GM18511 (cell line): Measurements from ENCODE around the gene CPHXL.
A peak's percentile ranks its signal among the peaks of the same experiment; 100 is the strongest.

Experiments
- ATAC-seq: cut with Tn5 transposase; IDR thresholded peaks from one replicate; pipeline ENCODE4 v1.9.1; 2021; ENCODE audit warnings: mild to moderate bottlenecking, moderate library complexity; ENCODE audit not compliant: unreplicated experiment

Gene CPHXL

DNA sequence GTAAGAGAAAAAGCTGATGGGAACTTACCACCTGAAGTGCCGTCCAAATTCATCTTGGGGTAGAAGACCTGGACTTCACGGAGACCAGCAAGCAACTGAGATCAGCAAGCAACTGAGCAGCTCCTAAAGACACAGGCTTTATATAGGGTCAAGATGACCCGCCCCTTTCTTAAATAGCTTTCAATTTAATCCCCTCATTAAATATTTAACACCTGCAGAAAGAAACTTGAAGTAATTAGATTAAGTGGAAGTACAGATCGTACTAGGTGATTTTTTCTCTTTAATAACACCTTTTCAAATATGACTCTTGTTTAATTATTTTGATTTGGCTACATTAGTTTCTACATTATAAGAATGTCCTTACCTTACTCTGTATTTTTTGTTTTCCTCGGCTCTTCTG lies at the start of gene CPHXL:
Gene CPHXL, minus strand, starts transcription at position 101 of the 400 bp plus-strand sequence. Its CDS starts 48 bp downstream, at position 53.
- ATAC-seq, result no peak

GRCh38 chr16:75774197-75774596 lies 47.9 kb upstream of the CPHXL start:
- ATAC-seq, result no peak

- ATAC-seq, result no peak
These were observed 43.8 kb upstream of the CPHXL start for GRCh38 chr16:75770051-75770450.

DNA sequence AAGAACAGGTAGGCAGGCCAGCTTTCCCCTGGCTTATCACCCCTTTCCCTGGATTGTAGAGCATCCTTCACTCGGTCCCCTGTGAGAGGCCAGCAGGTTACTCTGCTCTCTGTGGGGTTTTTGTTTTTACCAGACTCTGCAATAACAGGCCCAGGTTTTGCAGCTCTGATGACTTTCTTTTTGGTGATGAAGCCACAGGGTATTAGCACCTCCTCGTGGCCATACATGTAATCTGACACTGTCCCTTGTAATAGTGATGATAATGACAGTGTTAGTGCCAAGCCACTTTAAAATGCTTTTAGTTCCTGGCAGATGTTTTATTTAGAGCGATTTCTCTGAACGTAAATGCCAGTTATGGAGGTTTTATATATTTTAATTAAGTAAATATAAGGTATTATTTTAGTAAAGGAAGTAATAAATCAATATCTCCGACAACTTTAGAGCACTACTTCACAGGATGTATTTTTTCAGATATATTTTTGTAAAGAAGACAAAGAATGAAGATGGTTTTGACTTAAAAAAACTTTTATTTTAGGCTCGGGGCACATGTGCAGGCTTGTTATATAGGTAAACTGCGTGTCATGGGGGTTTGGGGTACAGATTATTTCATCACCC lies 38.0 kb upstream of the CPHXL start:
- peak; percentile 83 for ATAC-seq

GRCh38 chr16:75763204-75763603 lies 36.9 kb upstream of the CPHXL start:
- no peak for ATAC-seq

DNA sequence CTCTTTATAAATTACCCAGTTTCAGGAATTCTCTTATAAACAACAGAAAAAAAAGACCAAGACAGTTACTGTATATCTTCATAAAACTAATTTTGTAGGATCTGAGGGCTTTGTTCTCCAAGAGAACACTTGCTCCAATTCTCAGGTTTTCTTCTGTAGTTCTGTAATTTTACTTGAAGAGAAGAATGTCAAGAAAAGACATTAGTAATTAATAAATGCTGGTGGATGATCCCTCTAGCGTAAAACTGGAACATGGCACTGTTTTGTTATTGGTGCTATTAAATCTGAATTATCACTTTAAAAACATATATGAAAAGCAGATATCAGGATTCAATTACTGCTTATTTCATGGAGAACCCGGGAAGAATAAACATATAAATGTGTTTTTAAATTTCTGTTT lies 36.5 kb upstream of the CPHXL start:
- no peak for ATAC-seq

DNA sequence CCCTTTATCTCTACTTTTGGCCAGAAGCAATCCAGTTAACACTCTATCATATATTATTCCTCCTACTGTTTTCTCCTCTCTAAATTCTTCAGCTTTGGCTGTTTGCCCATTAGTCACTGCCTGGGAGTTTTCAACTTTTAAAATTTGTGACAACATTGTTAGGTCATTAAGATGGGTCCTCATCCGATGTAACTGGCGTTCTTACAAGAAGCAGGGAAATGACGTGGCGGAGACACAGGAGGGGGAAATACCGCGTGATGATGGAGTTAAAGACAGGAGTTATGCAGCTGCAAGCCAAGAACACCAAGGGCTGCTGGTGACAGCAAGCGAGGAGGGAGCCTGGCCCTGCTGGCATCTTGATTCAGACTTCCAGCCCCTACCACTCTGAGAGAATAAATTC lies 34.8 kb upstream of the CPHXL start:
- peak; percentile 24 for ATAC-seq

DNA sequence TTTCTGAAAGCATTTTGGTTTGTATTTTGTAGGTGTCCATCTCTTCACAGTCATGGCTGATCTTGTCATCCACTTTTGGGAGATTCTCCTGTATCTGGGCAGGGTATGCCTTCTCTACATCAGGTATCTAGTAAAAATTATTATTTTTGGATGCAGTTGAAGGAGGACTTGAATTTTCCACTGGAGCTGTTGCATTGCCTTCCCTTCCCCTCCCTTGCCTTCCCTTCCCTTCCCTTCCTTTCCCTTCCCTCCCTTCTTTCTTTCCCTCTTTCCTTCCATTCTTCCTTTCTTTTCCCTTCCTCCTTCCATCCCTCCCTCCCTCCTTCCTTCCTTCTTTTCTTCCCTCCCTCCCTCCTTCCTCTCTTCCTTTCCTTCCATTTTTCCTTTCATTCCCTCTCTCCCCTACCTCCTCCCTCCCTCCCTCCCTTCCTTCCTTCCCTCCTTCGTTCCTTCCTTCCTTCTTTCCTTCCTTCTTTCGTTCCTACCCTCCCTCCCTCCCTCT lies 33.8 kb upstream of the CPHXL start:
- ATAC-seq, result no peak

- ATAC-seq, result peak; percentile 26
These were observed 31.9 kb upstream of the CPHXL start for GRCh38 chr16:75758215-75758614.

GRCh38 chr16:75754141-75754540 lies 27.9 kb upstream of the CPHXL start:
- no peak for ATAC-seq

DNA sequence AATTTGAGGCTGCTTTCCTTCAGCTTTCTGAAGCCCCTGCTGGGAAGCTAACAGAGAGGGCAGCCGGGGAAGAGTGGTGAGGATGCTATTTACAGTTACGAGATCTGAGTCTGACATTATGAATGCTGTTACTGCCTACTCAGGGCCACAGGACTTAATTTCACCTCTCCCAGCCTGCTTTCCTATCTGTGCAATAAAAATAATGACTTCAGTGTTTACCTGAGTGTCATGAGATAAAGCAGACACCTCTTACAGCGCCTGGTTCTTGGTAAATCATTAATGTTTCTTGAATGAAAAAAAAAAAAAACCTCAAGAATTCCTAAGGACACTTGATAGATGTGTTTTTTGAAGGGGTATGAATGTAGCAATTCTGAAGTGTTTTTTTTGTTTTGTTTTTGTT lies 24.2 kb upstream of the CPHXL start:
- ATAC-seq, result no peak

GRCh38 chr16:75746359-75746758 lies 20.1 kb upstream of the CPHXL start:
- no peak for ATAC-seq

DNA sequence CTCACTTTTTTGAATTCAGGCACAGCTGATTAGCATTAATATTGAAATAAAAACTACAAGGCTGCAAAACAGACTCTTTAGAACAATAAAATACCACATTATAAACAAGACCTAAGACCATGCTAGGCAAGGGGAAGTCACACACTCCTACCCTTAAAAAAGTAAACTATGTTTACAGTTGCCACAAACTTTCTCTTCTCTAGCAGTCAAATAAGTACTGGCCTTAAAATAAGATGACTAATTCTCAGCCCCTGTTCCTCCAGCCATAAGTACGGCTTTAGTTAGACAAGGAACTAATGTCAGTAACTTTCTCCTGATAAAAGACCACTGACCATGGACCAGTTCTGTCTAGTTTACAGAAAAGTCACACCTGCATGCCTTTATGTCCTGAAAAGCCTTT lies 19.5 kb upstream of the CPHXL start:
- peak; percentile 66 for ATAC-seq

- ATAC-seq, result no peak
These were observed 19.0 kb upstream of the CPHXL start for GRCh38 chr16:75745242-75745641.

- ATAC-seq, result no peak
These were observed 16.2 kb upstream of the CPHXL start for GRCh38 chr16:75742424-75743047.

GRCh38 chr16:75733305-75734211 lies 7.3 kb upstream of the CPHXL start:
- no peak for ATAC-seq

DNA sequence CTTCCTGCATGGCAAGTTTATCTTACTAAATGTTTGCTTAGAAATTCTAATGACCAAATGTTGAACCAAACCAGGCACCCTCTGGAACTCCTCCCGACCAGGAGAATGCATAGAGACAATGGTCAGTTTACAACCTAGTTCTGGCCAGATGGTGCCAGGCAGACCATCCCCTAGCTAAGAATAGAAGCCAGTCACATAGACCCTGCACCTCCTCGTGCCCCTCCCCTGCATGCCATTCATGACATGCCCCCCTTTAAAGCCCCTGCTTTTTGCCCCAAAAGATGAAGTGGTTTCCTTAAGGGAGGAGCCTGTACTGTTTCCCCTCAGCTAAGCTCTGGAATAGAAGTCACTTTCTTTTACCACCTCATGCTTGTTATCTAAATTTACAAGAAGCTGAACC lies 6.6 kb upstream of the CPHXL start:
- ATAC-seq, result no peak

GRCh38 chr16:75727221-75727620 lies 931 bp upstream of the CPHXL start:
- no peak for ATAC-seq

DNA sequence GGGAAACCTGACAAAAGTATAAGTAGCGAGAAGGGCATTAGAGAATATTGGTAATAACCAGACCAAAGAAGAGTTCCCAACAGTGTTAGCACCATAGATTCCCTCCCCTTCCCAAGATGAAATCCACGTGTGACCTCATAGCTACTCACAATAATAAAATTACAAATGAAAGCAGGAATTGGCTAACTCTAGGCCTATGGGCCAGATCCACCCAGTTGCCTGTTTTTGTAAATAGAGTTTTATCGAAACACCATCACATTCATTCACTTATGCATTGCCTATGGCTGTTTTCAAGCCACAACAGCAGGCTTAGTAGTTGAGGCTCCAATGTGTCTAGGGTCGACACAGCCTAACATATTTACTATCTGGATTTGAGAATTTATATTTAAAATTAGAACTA lies 7.8 kb downstream of the CPHXL start:
- ATAC-seq, result no peak

DNA sequence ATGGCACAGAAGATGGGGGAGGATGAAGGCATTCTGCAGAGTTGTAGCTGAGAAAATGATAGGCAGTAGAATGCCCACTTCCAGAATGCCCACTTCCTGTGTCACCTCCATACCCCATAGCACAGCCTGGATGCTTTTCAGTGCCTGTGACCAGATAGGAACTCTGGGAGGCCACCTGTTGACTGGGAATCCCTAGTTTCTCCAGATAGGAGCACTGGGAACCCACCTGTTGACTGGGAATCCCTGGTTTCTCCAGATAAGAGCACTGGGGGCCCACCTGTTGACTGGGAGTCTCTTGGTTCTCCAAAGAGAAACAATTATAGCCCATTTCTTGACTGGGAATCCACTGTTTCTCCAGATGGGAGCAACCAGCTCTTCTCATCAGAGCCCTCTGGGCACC lies 11.6 kb downstream of the CPHXL start:
- ATAC-seq, result no peak

DNA sequence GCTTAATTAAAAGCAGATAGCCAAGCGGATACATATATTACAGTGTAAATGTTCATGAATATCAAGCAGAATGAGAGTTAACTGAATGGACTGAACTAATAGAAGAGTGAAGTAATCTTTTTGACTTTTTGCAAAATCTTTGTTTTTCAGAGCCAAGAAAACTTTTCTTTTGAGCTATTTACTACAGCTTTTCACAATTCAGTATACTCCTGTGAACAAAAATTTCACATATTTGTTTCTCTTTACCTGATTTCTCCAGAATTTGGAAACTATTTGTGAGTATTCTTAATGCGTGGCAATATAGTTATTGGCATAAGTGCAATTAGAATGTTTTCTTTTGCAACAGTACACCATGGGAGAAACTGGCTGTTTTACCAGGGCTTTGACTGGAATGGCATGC lies 15.9 kb downstream of the CPHXL start:
- no peak for ATAC-seq

DNA sequence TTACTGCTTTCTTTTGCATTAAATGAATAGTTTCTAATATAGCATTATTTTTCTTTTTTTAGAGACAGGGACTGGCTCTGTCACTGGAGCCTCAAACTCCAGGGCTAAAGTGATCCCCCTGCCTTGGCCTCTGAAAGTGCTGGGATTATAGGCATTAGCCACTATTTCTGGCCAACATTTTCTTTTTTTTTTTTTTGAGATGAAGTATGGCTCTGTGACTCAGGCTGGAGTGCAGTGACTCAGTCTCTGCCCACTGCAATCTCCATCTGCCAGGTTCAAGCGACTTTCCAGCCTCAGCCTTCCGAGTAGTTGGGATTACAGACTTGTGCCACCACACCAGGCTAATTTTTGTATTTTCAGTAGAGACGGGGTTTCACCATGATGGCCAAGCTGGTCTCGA lies 23.0 kb downstream of the CPHXL start:
- ATAC-seq, result no peak
